Activated CD8-positive, alpha-beta T cell treated with anti-CD3 and anti-CD28 coated beads, Interleukin-2, amount 10 ng/mL, durations not matched to agents 7 days and 5 days (primary cell): ENCODE data around the gene TMEM202. TPM values are rescaled to one million over a fixed set of nuclear protein-coding genes. Genes with fewer than 3 reads are reported as not detected.
A peak's percentile ranks its signal among the peaks of the same experiment; 100 is the strongest.

Source experiments
- ATAC-seq: fragments of 150-1000 bp; cut with Tn5 transposase; one replicate; pipeline ENCODE4 v1.10.0; 2021; ENCODE audit warnings: moderate library complexity
- CTCF ChIA-PET: fragments of 350-600 bp; sonication (Branson Sonifier 250); formaldehyde crosslinking; loops from one replicate; lab custom pipeline; 2021; ENCODE audit warnings: antibody characterized with exemption; lab: Charles Lee
- POLR2A ChIA-PET: fragments of 350-600 bp; sonication (Branson Sonifier 250); formaldehyde crosslinking; loops from one replicate; lab custom pipeline; 2021; ENCODE audit warnings: antibody characterized with exemption; lab: Charles Lee
- DNase-seq: peaks from one replicate; pipeline ENCODE4 v3.0.0-alpha.2; 2020
- H3K27ac Mint-ChIP-seq: one replicate; pipeline ENCODE4 v1.8.0; 2021; ENCODE audit warnings: mild to moderate bottlenecking, mixed read lengths
- H3K27me3 Mint-ChIP-seq: one replicate; pipeline ENCODE4 v1.8.0; 2021; ENCODE audit warnings: low read depth, mixed read lengths
- H3K36me3 Mint-ChIP-seq: one replicate; pipeline ENCODE4 v1.8.0; 2021; ENCODE audit warnings: low read depth, mixed read lengths
- H3K4me1 Mint-ChIP-seq: one replicate; pipeline ENCODE4 v1.8.0; 2021; ENCODE audit warnings: low read depth, mixed read lengths
- H3K4me3 Mint-ChIP-seq: one replicate; pipeline ENCODE4 v1.8.0; 2021; ENCODE audit warnings: mild to moderate bottlenecking, mixed read lengths
- H3K9me3 Mint-ChIP-seq: one replicate; pipeline ENCODE4 v1.8.0; 2022; ENCODE audit warnings: mixed read lengths; ENCODE audit not compliant: insufficient read depth
- total RNA-seq, 2 experiments: library from RNA; stranded (reverse); gene quantifications; one replicate each; pipeline ENCODE4 v1.2.3, GENCODE V29; 2021

Gene TMEM202, protein sequence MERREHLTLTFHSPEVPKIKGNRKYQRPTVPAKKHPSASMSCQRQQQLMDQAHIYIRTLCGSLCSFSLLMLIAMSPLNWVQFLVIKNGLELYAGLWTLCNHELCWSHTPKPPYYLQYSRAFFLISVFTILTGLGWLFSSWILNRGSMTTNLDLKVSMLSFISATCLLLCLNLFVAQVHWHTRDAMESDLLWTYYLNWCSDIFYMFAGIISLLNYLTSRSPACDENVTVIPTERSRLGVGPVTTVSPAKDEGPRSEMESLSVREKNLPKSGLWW
- not detected for total RNA-seq

DNA sequence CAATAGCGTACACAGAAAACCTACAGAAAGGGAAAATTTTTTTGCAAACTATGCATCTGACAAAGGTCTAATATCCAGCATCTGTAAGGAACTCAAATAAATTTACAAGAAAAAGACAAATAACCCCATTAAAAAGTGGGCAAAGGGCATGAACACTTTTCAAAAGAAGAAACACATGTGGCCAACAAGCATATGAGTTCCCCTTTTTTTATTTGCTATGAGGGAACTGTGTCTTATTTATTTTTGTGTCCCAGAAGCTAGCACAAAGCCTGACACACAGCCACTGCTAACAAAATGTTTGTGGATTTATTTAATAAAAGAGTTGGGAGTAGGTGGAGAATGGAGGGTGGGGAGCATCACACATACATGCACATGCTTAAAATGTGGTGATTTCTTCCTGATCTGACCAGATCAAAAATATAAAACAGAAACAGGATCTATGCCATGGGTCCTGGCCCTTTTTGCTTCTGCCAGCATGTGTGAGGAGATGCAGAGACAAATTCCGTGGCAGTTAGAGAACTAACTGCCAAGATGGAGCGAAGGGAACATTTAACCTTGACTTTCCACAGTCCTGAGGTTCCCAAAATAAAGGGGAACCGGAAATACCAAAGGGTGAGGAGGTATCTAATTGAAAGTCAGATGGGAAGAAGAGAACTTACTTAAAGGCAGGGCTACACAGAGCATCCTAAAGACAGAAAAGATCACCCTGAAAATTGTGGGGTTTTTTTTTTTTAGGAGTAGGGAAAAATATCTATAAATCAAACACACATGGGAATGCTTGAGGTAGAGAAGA is at the start of gene TMEM202:
Gene TMEM202, plus strand, starts transcription at position 510 of the 793 bp plus-strand sequence. Its CDS starts 22 bp downstream, at position 532.
- Mint-ChIP-seq H3K36me3 (no peaks in the 10 kb centered on the region), H3K9me3 (no peaks in the 10 kb centered on the region)
- CTCF ChIA-PET = no interaction called here

DNA sequence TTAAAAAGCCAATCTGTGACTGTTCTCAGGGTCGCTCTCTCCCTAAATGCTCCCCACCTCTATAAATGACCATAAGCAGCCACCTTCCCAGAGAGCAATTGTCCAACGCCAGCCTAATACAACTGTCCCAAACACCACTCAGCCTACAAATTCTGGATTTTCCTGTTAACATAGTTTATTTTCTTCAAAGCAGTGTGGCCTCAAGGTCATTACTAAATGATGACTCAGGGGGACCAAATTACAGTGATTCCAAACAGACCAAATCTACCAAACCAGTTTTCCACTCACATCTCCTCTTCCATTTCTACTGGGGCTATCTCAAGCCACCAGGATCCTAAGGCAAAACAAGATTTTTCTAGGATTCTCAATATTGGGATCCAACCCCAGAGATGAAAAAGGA is 44.8 kb upstream of the TMEM202 start:
- H3K36me3 Mint-ChIP-seq = peaks cover 35% of the 10 kb centered on the region
- H3K4me3 Mint-ChIP-seq = no peak overlapping the region
- POLR2A ChIA-PET = no interaction called here
- no peak for DNase-seq
- CTCF ChIA-PET = no interaction called here
- H3K4me1 Mint-ChIP-seq = peaks cover 2% of the 10 kb centered on the region
- no peak overlapping the region for H3K27ac Mint-ChIP-seq
- H3K27me3 Mint-ChIP-seq = no peaks in the 10 kb centered on the region
- ATAC-seq = no peak
- H3K9me3 Mint-ChIP-seq = no peaks in the 10 kb centered on the region

More for the DNA sequence above, at the start of gene TMEM202:
- ATAC-seq (no peak), DNase-seq (no peak)
- Mint-ChIP-seq H3K4me1 (no peaks in the 10 kb centered on the region), H3K27me3 (peaks cover 25% of the 10 kb centered on the region), H3K4me3 (no peak within 1 kb of the TSS), H3K27ac (no peak within 1 kb of the TSS)
- POLR2A ChIA-PET = no interaction called here

DNA sequence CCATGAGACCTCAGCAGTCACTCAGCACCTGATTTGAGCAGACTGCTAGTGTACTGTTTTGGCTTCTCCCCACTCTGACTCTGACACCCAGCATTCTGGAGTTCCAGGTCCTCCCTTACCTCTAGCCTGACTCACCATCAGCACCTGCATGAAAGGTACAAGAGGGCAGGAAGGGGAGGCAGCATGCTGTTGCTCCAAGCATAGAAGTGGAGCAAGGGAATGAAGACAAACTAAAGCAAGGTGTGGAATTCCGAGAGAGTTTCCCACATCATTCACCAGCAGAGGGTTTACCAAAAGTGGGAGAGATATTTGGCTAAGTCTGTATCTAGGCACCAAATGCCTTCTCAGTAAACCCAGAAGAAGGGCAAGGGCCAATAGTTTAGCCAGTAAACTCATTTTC is 43.6 kb upstream of the TMEM202 start:
- CTCF ChIA-PET = no interaction called here

DNA sequence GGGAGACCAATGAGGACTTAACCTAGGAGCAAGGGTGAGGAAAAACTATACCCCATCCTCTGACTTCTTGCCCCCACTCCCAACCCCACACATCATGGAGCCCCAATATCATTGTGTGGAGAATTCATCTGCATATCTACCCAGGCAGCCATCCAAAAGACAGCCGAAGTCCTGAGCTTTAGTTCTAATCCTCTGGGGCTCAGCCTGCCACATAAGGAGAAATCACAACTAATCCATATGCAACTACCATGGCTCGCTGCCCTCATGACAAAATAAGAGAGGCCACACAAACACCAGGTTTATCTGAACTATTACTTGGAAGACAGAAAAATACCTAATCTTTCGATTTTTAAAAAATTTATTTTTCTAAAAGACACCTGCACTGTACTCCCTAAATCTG is 40.0 kb upstream of the TMEM202 start:
- H3K27me3 Mint-ChIP-seq = no peaks in the 10 kb centered on the region
- H3K9me3 Mint-ChIP-seq = no peaks in the 10 kb centered on the region
- H3K27ac Mint-ChIP-seq = no peak overlapping the region
- H3K4me3 Mint-ChIP-seq = no peak overlapping the region
- ATAC-seq (no peak), DNase-seq (no peak)
- POLR2A ChIA-PET = no interaction called here
- CTCF ChIA-PET = interaction anchor here (2.4 kb wide), 1 partner anchor 46 kb away, joined by 5 read pairs; no protein-coding TSS in a partner anchor
- peaks cover 13% of the 10 kb centered on the region for H3K36me3 Mint-ChIP-seq
- H3K4me1 Mint-ChIP-seq = peaks cover 12% of the 10 kb centered on the region

More for the DNA sequence above, 43.6 kb upstream of the TMEM202 start:
- Mint-ChIP-seq H3K27me3 (no peaks in the 10 kb centered on the region), H3K4me3 (no peak overlapping the region), H3K27ac (no peak overlapping the region), H3K36me3 (peaks cover 25% of the 10 kb centered on the region), H3K9me3 (no peaks in the 10 kb centered on the region), H3K4me1 (peaks cover 12% of the 10 kb centered on the region)
- POLR2A ChIA-PET = interaction anchor here (1.2 kb wide), 1 partner anchor 10 kb away, joined by 4 read pairs; no protein-coding TSS in a partner anchor
- DNase-seq (no peak), ATAC-seq (no peak)

DNA sequence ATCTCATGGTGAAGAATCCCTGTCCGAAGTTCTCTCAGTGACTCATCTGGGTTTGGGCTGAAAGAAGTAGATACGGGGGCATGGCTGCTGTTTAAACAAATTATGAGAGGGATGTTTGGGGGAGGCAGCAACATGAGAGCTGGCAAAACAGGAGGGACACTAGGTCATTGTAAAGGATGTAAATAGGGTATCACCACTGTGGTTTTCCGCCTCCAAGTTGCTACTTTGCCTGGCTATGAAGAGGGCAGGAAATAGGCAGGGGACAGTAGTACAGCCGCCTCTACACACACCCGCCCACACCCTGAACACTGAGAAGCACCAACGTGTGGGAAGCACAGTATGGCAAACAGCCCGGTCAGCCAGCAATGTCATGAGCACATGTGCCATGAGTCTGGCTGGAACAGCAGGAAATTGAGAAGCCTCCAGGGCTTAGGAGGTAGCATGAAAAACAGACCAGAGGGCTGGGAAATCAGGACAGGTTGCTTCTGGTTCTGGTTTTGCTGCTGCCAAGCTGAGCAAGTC is 39.4 kb upstream of the TMEM202 start:
- H3K4me1 Mint-ChIP-seq = peaks cover 12% of the 10 kb centered on the region
- CTCF ChIA-PET = interaction anchor here (2.4 kb wide), 1 partner anchor 47 kb away, joined by 5 read pairs; no protein-coding TSS in a partner anchor
- no peak overlapping the region for H3K4me3 Mint-ChIP-seq
- H3K36me3 Mint-ChIP-seq = peaks cover 11% of the 10 kb centered on the region
- H3K9me3 Mint-ChIP-seq = no peaks in the 10 kb centered on the region
- POLR2A ChIA-PET = interaction anchor here (0.8 kb wide), 1 partner anchor 17 kb away, joined by 3 read pairs; the partner anchor contains the start of gene HEXA
- DNase-seq (no peak), ATAC-seq (no peak)
- H3K27me3 Mint-ChIP-seq = no peaks in the 10 kb centered on the region
- H3K27ac Mint-ChIP-seq = no peak overlapping the region

DNA sequence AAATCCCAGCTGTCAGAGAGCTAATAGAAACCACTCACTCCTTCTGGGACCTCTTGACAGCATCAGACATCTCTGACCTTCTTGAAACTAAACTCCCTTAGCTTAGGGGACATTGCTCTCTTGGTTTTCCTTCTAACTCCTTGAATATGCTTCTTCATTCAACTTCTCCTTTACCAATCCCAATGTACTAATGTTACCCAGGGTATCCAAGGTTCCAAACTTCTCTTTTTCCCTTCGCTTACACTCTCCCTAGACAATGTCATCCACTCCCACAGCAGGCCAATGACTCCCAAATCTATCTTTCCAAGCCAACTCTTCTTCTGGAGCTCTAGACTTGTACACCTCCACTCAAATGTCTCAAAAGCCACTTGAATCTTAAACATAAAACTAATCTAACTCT is 36.9 kb upstream of the TMEM202 start:
- ChIA-PET POLR2A (interaction anchor here (2.2 kb wide), 1 partner anchor 15 kb away, joined by 6 read pairs; the partner anchor contains the start of gene HEXA), CTCF (interaction anchor here (1.7 kb wide), 1 partner anchor 19 kb away, joined by 5 read pairs; no protein-coding TSS in a partner anchor)
- H3K27me3 Mint-ChIP-seq = no peaks in the 10 kb centered on the region
- H3K4me3 Mint-ChIP-seq = no peak overlapping the region
- ATAC-seq (no peak), DNase-seq (no peak)
- peaks cover 23% of the 10 kb centered on the region for H3K4me1 Mint-ChIP-seq
- peaks cover 10% of the 10 kb centered on the region for H3K36me3 Mint-ChIP-seq
- no peaks in the 10 kb centered on the region for H3K9me3 Mint-ChIP-seq
- H3K27ac Mint-ChIP-seq = no peak overlapping the region

DNA sequence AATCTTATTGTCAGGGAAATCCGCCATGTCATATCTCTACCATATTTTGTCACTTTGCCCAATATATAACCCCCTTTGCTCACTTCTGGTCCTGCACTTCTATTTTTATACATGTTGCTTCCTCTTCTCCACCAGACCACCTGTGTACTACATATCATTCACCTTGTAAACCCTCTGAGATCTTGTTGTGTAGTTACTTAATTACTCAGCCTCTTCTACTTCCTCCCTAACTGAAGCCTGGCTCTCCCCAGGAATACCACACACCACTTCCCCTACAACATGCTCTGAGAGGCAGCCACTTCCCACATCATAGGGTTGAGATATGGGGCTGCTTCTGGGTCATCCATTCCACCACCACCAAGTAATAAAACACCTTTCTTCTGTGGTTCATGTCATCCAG is 32.3 kb upstream of the TMEM202 start:
- Mint-ChIP-seq H3K9me3 (no peaks in the 10 kb centered on the region), H3K36me3 (peaks cover 32% of the 10 kb centered on the region), H3K27me3 (no peaks in the 10 kb centered on the region), H3K4me3 (peak overlapping the region; percentile 0), H3K4me1 (peaks cover 32% of the 10 kb centered on the region), H3K27ac (peak overlapping the region; percentile 77)
- ChIA-PET POLR2A (interaction anchor here (1.3 to 5.3 kb wide), 2 partner anchors 10 to 109 kb away, joined by 3 to 53 read pairs; partner anchors contain the start of gene HEXA), CTCF (interaction anchor here (0.8 to 1.2 kb wide), 2 partner anchors 53 to 139 kb away, joined by 3 to 4 read pairs; no protein-coding TSS in a partner anchor)
- peak; percentile 92 for ATAC-seq
- DNase-seq = peak; percentile 81

DNA sequence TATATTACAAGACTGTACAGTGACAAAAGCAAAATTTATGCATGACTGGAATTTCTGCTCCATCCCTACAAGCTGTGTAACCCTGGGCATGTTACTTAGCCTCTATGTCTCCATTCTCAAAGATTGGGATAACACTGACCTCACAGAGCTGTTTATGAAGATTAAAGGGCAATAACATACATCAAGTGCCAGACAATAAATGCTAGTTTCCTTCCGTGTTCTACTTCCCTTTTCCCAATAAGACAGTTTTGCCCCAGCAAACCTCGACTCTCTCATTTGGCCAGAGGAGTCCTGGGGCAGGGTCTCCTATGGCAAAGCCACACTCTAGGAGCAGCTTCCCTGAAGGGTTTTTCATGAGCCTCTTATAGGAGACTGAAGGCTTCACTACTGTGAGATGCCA is 29.8 kb upstream of the TMEM202 start:
- DNase-seq (no peak), ATAC-seq (no peak)
- Mint-ChIP-seq H3K27me3 (no peaks in the 10 kb centered on the region), H3K9me3 (no peaks in the 10 kb centered on the region), H3K27ac (no peak overlapping the region), H3K4me1 (peaks cover 39% of the 10 kb centered on the region), H3K4me3 (no peak overlapping the region), H3K36me3 (peaks cover 34% of the 10 kb centered on the region)
- ChIA-PET POLR2A (interaction anchor here (0.6 to 5.3 kb wide), 2 partner anchors 8 to 49 kb away, joined by 3 to 53 read pairs; partner anchors contain the start of gene HEXA), CTCF (interaction anchor here (1.1 to 2.7 kb wide), 2 partner anchors 14 to 56 kb away, joined by 3 to 6 read pairs; no protein-coding TSS in a partner anchor)

DNA sequence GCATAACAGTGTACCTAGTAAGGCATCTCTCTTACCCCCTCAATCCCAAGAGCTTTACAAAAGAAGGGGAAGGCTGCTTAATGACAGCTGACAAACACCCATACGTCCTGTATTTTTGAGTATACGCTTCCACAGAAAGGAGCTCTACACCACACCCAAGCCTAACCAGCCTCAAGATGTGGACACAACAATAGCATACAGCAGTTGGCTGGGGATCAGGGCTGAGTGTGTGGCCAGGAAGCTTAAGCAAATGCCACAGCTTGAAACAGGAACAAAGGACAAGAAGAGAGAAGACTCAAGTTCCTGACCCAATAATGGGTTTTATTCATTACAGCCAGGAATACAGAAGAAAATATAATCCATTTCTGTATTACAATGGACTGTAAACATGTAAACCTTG is 29.2 kb upstream of the TMEM202 start:
- H3K9me3 Mint-ChIP-seq = no peaks in the 10 kb centered on the region
- no peak for ATAC-seq
- ChIA-PET POLR2A (interaction anchor here (0.6 to 5.3 kb wide), 3 partner anchors 7 to 104 kb away, joined by 3 to 53 read pairs (median 3); partner anchors contain the start of gene HEXA), CTCF (interaction anchor here (0.7 to 2.7 kb wide), 3 partner anchors 13 to 56 kb away, joined by 3 to 6 read pairs (median 3); no protein-coding TSS in a partner anchor)
- no peaks in the 10 kb centered on the region for H3K27me3 Mint-ChIP-seq
- no peak overlapping the region for H3K4me3 Mint-ChIP-seq
- peaks cover 44% of the 10 kb centered on the region for H3K4me1 Mint-ChIP-seq
- H3K36me3 Mint-ChIP-seq = peaks cover 34% of the 10 kb centered on the region
- H3K27ac Mint-ChIP-seq = no peak overlapping the region
- no peak for DNase-seq

DNA sequence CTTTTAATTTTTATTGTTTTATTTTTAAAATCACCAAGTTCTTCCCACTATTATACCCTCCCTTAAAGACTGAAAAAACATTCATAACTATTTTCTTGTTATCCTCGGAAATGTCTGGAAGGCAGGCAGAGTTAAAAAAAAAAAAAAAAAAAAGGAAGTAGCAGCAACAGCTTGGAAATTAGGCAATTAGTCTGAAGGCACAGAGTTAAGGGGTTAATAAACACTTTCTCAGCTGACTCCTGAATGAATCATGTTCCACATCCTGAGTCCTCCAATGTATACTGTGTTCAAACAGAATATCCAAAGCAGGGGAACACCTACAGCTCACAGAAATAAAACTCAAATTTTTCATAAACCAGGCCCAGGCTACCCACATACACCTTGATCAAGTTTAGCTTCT is 28.1 kb upstream of the TMEM202 start:
- CTCF ChIA-PET = interaction anchor here (2.7 kb wide), 1 partner anchor 12 kb away, joined by 6 read pairs; no protein-coding TSS in a partner anchor
- Mint-ChIP-seq H3K27ac (no peak overlapping the region), H3K27me3 (no peaks in the 10 kb centered on the region), H3K4me3 (no peak overlapping the region), H3K9me3 (no peaks in the 10 kb centered on the region), H3K4me1 (peaks cover 53% of the 10 kb centered on the region), H3K36me3 (peaks cover 35% of the 10 kb centered on the region)
- DNase-seq (no peak), ATAC-seq (no peak)
- POLR2A ChIA-PET = no interaction called here

DNA sequence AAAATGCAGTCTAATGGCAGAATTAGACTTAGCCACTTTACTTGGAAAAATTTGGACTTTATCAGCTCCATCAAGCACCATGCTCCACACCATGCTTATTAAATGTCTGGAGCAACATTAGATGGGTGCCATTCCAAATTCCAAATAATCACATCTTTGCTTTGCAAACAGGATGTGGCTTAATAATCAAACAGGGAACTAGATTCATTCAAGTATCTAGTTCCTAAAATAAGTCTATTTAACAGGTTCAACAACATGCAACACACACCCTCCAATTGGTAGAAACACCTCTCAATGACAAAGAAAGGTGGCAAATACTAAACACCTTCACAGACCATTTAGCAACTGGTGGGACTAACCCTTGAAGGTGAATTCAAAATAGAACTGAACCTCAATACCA is 25.7 kb upstream of the TMEM202 start:
- ChIA-PET POLR2A (no interaction called here), CTCF (no interaction called here)
- Mint-ChIP-seq H3K4me3 (no peak overlapping the region), H3K27ac (no peak overlapping the region), H3K9me3 (no peaks in the 10 kb centered on the region), H3K4me1 (peaks cover 45% of the 10 kb centered on the region), H3K36me3 (peaks cover 32% of the 10 kb centered on the region), H3K27me3 (no peaks in the 10 kb centered on the region)
- ATAC-seq (no peak), DNase-seq (no peak)
